Fibroblast of mammary gland (primary cell): ENCODE results near the gene ZFP36L1.
"Not testable (repeated sequence)": the region's sequence is repeated elsewhere in the genome, so short reads cannot be mapped to it uniquely, and the experiment has no call there.

Experiments
- DNase-seq: peaks from one replicate; pipeline ENCODE4 v3.0.0-alpha.2; 2010; ENCODE audit warnings: low read depth
- H3K4me3 ChIP-seq: 2 replicates; pipeline ENCODE4 v1.5.1; 2011; ENCODE audit warnings: low read depth, mild to moderate bottlenecking, low read length, moderate library complexity; ENCODE audit not compliant: control insufficient read depth
- TF ChIP-seq, protein P1 (sequence below): conservative IDR thresholded peaks from 2 replicates; pipeline ENCODE4 v1.5.1; 2011; ENCODE audit warnings: low read depth, low read length, inconsistent platforms; ENCODE audit not compliant: control insufficient read depth, insufficient read depth

Gene ZFP36L1

DNA sequence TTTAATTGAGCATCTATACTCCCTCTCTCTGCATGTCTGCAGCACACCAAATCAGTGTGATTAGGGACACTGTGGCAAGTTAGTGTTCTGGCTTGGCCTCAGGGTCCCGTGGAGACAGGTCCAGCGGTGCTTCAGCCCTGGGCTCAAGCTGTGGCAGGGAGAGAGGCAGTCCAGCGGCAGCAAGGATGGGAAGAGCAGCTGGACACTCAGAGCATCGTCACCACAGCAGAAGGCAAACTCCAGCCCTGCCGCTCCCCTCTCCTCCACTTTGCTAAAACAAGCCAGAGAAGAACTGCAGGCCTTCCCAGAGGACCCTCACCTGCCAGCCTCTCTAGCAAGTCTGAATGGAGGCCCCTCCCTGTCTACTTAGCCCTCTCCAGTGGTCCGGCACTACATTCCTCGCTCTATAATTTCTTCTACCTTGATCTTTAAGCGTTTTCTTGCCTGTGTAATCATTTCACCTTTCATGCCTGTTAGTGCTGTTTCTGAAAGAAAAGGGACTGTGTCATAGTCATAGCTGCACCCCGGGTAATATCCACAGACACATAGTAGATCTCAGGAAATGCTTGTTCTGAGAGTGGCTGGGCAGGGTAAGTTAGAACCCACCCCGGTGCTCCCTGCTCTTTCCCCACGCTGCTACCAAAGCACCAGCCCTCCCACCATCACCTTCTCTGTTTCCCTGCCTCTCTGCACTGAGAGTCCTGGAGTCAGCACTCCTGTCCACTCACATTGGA, 22.1 kb downstream of the ZFP36L1 start:
- no peak overlapping the region for H3K4me3 ChIP-seq
- no peak for DNase-seq
- TF ChIP-seq, protein P1, sequence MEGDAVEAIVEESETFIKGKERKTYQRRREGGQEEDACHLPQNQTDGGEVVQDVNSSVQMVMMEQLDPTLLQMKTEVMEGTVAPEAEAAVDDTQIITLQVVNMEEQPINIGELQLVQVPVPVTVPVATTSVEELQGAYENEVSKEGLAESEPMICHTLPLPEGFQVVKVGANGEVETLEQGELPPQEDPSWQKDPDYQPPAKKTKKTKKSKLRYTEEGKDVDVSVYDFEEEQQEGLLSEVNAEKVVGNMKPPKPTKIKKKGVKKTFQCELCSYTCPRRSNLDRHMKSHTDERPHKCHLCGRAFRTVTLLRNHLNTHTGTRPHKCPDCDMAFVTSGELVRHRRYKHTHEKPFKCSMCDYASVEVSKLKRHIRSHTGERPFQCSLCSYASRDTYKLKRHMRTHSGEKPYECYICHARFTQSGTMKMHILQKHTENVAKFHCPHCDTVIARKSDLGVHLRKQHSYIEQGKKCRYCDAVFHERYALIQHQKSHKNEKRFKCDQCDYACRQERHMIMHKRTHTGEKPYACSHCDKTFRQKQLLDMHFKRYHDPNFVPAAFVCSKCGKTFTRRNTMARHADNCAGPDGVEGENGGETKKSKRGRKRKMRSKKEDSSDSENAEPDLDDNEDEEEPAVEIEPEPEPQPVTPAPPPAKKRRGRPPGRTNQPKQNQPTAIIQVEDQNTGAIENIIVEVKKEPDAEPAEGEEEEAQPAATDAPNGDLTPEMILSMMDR, result no peak

DNA sequence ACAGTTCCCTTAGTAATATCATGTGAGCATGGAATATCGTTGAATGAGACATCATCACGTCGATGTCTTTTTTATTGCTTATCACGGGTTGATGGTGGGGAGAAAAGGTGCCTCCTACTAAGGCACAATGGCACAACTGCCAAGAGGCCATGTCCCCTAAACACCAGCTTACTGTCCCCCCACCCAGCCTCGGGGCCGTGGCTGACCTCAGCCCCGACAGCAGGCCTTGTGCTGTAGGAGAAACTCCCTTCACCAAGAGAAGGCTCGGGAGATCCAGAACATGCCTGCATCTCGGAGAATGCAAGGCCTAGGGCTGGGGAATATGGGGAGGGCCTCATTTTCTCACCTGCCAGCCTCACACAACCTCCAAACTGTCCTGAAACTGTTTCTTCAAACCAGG, 22.8 kb downstream of the ZFP36L1 start:
- no peak for DNase-seq
- no peak overlapping the region for H3K4me3 ChIP-seq
- TF ChIP-seq, protein P1, result no peak

DNA sequence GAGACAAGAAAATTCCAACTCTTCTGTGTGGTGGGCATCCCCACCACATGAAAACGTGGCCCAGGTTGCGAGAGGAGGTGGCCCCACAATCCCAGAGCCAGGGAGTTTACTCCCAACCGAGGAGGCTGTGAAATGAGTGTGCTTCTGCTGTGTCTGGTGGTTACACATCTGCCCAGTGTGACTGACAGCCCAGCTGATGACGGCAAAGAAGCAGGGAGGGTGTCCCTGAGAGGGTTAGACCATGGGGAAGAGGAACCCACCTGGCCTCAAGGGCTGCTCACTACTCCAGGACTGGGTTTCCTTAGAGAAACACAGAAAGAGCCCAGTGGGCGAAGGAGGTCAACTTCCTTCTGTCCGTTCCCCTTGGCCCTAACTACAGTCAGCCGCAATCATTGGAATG, 24.6 kb downstream of the ZFP36L1 start:
- TF ChIP-seq, protein P1, result no peak
- H3K4me3 ChIP-seq, result no peak overlapping the region

DNA sequence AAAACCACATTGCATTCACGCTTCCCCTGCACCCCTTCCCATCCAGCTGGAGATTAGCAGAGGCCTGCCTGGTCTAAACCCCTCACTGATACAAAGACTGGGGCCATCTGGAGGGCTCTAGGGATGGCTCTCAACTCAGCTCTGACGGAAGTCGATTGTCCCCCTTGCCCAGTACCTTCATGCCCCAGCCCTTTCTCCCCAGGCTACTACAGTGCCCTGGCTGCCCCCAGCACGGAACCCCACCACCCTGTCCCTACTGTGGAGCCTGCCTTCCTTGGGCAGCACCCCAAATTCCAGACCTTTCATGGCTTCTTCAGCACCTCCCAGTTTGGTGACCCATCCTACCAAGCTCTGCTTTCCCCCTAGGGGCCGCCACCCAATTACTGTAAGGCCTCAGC, 25.6 kb downstream of the ZFP36L1 start:
- H3K4me3 ChIP-seq, result no peak overlapping the region
- TF ChIP-seq, protein P1, result no peak
- no peak for DNase-seq

More for the DNA sequence above, 24.6 kb downstream of the ZFP36L1 start:
- DNase-seq, result no peak

GRCh38 chr14:68766299-68767247, 26.3 kb downstream of the ZFP36L1 start:
- DNase-seq, result no peak
- TF ChIP-seq, protein P1, result no peak
- no peak overlapping the region for H3K4me3 ChIP-seq

GRCh38 chr14:68763843-68764242, 29.0 kb downstream of the ZFP36L1 start:
- not testable (repeated sequence) for H3K4me3 ChIP-seq, DNase-seq
